ENCODE measurements around the gene NFKBIZ. TPM values are rescaled to one million over a fixed set of nuclear protein-coding genes. Genes with fewer than 3 reads are reported as not detected.

Gene NFKBIZ
- total RNA-seq, 1 donor from 2014 or later = 54.1 TPM

- no peak for DNase-seq (ENCODE audit: extremely low spot score, unreplicated experiment)
- H3K4me1 Mint-ChIP-seq (ENCODE audit: unreplicated experiment) = peaks cover 20% of the 10 kb centered on the region
- H3K27me3 Mint-ChIP-seq = no peaks in the 10 kb centered on the region
- H3K27ac Mint-ChIP-seq = no peak overlapping the region
- no peak for TF ChIP-seq CTCF (conservative IDR thresholded peaks at IDR 0.05)
- no peaks in the 10 kb centered on the region for H3K9me3 Mint-ChIP-seq
- peaks cover 8% of the 10 kb centered on the region for H3K36me3 Mint-ChIP-seq
- H3K4me3 Mint-ChIP-seq = no peak overlapping the region
These were observed 42.8 kb upstream of the NFKBIZ start for GRCh38 chr3:101806491-101806890.

GRCh38 chr3:101807888-101808287, 41.4 kb upstream of the NFKBIZ start:
- Mint-ChIP-seq H3K9me3 (no peaks in the 10 kb centered on the region), H3K36me3 (peaks cover 8% of the 10 kb centered on the region), H3K4me3 (no peak overlapping the region), H3K27me3 (no peaks in the 10 kb centered on the region), H3K27ac (no peak overlapping the region), H3K4me1 (ENCODE audit: unreplicated experiment) (peaks cover 20% of the 10 kb centered on the region)
- no peak for DNase-seq (ENCODE audit: extremely low spot score, unreplicated experiment)
- no peak for TF ChIP-seq CTCF (conservative IDR thresholded peaks at IDR 0.05)

GRCh38 chr3:101809178-101810021, 39.9 kb upstream of the NFKBIZ start:
- Mint-ChIP-seq H3K27ac (no peak overlapping the region), H3K9me3 (no peaks in the 10 kb centered on the region), H3K4me1 (ENCODE audit: unreplicated experiment) (peaks cover 24% of the 10 kb centered on the region), H3K36me3 (peaks cover 3% of the 10 kb centered on the region), H3K27me3 (no peaks in the 10 kb centered on the region), H3K4me3 (no peak overlapping the region)
- TF ChIP-seq CTCF (conservative IDR thresholded peaks at IDR 0.05) = peak; percentile 83
- no peak for DNase-seq (ENCODE audit: extremely low spot score, unreplicated experiment)

GRCh38 chr3:101810022-101810418, 39.3 kb upstream of the NFKBIZ start:
- Mint-ChIP-seq H3K27ac (no peak overlapping the region), H3K27me3 (no peaks in the 10 kb centered on the region), H3K9me3 (no peaks in the 10 kb centered on the region), H3K36me3 (peaks cover 3% of the 10 kb centered on the region), H3K4me1 (ENCODE audit: unreplicated experiment) (peaks cover 28% of the 10 kb centered on the region), H3K4me3 (no peak overlapping the region)
- no peak for TF ChIP-seq CTCF (conservative IDR thresholded peaks at IDR 0.05)
- no peak for DNase-seq (ENCODE audit: extremely low spot score, unreplicated experiment)

GRCh38 chr3:101811875-101812274, 37.4 kb upstream of the NFKBIZ start:
- H3K27ac Mint-ChIP-seq = no peak overlapping the region
- no peak for DNase-seq (ENCODE audit: extremely low spot score, unreplicated experiment)
- no peak overlapping the region for H3K4me3 Mint-ChIP-seq
- peaks cover 35% of the 10 kb centered on the region for H3K4me1 Mint-ChIP-seq (ENCODE audit: unreplicated experiment)
- H3K9me3 Mint-ChIP-seq = no peaks in the 10 kb centered on the region
- H3K36me3 Mint-ChIP-seq = peaks cover 6% of the 10 kb centered on the region
- TF ChIP-seq CTCF (conservative IDR thresholded peaks at IDR 0.05) = no peak
- H3K27me3 Mint-ChIP-seq = no peaks in the 10 kb centered on the region
